Endometrial microvascular endothelial cells (primary cell): Measurements from ENCODE around the gene PACSIN2. TPM values are rescaled to one million over a fixed set of nuclear protein-coding genes. Genes with fewer than 3 reads are reported as not detected.

Experiments used
- in situ Hi-C: cut with HindIII; loops from 2 replicates; pipeline ENCODE4 v1.10.0; 2017; ENCODE audit warnings: low sequenced_read_pairs, low pct_unique_long_range_greater_than_20kb; ENCODE audit errors: inconsistent ontology term
- total RNA-seq: library from RNA; depleted of rRNA; stranded (reverse); fragments of >200 nt; gene quantifications from one replicate; pipeline ENCODE4 v1.2.3, GENCODE V29; 2015; ENCODE audit errors: inconsistent ontology term

The PACSIN2 gene
- total RNA-seq, 1 donor from 2014 or later: 51.7 TPM

DNA sequence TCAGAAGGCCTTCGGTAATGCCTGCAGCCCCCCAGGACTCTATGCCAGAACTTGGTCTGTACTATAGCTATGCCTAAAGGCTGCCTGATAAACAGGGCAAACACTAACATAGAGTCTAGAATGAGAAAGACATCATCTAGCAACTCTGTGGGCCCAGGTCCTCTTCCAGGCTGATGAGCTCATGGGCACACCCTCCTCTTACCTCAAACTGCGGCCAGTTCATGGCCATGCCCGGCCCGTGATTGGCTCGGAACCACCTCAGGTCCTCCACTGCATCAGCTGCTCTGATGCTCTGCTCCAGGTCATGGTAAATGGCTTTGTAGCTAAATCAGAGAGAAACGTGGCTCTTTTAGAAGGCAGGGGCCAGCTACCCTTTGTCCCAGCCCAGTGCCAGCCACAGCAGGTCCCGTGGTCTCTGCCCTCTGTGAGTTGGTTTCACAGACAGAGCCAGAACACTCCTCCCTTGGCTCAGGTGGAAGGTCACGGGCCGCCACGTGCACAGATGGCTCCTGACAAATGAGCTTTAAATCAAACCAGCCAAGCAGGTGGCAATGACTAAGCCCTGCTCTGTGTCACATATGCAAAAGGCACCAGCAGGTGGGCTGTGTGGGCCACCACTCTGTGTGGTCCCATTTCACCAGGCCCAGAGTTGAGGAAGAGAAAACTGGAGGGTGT is 132.8 kb downstream of the PACSIN2 start:
- in situ Hi-C loops: no loop called here

DNA sequence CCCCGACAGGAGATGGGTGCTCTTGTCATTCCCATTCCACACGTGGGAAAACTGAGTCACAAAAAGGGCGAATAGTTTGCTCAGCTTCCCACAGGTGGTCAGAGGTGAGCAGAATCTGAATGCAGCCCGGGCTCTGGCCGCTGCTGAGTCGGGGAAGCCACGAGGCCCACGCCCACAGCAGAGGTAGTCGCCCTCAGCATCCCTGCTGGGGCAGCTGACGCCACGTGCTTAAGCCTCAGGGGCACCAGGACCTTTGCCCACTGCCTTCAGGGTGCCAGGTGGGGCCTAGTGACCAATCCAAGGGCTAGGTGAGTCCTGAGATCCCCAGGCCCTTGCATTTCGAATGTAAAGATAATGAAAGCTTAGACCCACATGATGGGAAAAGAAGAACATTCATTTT is 133.7 kb downstream of the PACSIN2 start:
- in situ Hi-C loops: no loop called here

DNA sequence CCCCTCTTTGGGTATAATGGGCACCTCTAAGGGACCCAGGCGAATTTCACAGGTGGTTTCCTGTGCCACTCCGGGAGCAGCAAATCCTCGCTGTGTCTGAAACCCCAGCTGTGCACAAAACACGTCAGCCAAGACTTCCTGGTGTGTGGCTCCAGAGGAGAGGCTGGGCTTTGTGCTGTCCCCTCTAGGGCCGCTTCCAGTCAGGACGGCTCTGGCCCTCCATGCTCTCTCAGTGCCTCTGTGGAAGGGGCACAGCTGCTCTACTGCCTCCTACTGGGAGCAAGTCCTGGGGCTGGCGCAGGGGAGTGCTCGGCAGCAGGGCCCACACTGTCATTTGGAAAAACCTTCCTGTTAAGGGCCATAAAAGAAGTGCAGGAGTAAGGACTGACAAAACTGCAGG is 134.1 kb downstream of the PACSIN2 start:
- in situ Hi-C loops: no loop called here

DNA sequence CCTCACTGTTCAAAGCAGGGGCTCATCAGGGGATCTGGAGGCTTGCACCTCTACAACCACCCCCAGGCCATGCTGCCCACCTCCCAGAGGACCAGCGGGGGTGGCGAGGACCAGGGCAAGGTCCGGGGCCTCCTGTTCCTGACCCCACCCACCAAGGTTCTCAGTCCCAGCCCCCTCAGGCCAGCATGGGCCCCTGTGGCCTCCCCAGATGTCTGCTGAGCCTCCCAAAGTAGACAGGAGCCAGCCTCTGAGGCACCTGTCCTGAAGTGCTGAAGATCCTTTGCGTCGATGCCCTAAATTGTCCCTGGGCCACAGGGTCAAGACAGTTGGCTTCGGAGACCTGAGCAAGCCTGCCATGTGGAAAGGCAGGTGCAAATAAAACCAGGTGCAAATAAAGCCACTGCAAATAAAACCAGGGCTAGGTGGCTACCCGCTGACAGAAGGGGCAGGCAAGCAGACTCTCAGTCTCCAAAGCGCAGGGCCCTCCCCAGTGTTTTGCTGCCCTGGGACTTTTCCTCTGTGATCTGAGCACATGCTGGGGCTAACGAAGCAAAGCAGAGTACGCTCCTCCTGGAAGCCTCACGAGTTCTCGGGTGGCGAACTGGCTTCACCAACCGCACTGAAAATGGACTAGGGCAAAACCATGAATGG is 135.5 kb downstream of the PACSIN2 start:
- in situ Hi-C loops: no loop called here

DNA sequence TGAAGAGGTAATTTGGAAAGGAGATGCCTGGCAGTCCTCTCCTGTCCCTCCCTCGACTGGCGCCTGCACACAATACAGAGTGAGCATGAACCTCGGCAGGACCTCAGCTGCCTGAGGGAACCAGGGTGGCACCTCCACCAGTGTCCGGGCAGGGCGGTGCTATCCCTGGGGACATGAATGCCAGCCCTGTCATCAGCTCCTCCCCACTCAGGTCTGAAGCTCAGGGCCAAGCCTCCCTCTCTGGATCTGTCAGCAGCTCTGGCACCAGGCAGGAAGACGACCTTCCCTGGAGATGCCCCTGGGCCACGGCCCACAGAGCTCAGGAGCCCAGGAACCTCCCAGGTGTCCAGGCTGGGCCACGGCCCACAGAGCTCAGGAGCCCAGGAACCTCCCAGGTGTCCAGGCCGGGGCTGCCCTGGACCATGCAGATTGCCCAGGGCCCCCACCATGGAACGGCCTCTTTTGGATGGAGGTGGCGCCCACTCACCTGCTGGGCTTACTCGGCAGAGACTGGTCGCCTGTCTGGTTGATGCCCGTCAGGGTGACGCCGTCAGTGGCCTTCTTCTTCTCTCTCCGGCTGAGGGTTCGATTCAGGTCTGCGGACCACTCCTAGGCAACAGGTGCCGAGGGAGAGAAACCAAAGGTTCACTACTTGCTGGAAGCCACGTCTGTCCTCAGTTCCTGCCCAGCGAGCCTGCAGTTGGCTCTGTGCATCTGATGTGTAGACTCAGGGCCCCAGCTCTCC is 136.2 kb downstream of the PACSIN2 start:
- in situ Hi-C loops: no loop called here

DNA sequence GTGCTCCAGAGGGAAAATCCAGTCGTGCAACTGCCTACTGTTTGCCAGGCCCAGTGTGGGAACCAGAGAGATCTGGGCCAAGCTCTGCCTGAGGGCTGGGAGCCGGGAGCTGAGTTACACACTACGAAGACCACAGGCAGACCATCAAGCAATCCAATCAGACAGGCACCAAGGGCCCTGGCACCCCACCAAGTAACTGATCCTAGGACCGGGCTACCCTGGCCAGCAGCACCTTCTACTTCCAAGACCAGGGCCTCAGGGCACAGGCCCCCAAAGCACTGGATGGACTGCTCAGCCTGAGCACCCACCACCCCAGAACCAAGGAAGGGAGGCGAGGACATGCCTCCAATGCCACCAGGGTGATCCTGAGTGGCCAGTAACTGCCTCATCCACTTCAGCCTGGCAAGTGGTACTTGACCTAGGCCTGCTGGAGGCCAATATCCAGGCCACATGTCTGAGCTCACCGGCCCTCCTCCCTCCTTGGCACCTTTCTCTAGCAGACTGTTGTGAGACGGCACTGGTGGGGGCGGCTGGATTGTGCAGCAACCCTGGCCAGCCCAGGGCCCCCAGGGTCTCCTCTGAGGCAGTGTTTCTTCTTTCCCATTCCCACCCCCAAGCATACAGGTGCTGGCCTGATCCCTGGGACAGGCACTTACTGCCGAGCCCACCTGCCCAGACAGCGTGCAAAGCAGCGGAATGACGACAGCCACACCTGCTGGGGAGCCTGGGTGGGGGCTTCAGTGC is 137.2 kb downstream of the PACSIN2 start:
- in situ Hi-C loops: no loop called here

DNA sequence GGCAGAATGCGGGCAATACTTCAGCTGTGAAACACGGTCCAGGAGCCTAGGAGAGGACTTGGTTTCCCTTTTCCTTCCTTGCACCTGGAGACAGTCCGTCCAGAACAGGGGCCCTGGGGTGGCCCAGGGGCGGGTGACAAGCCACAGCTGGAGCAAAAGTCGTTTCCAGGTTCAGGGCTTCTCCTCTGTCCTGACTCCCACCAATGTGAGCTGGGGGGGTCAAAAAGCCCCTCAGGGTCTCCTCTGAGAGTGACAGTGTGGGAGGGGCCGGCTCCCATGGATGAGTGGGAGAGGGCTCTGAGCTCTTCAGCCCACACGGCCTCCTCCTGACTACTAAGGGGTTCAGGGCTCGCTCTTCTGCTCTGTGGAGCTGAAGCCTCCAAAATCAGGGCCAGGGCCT is 137.8 kb downstream of the PACSIN2 start:
- in situ Hi-C loops: no loop called here

DNA sequence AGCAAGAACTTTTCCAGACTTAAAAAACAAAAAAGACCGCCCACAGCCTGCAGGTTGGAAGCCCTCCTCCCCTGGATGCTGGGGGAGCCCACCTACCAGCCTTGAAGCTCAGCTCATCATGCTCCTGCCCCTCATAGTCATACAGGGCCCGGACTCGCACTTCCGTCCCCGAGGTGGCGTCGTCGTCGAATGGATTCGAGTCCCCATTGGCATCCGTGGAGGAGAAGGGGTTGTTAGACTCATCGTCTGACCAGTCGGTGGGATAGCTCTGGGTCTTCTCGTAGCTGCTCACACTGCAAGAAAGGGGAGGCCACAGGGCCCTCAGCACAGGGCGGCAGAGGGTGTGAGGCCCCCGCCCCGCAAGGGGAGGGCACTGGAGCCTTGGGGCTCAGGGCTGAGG is 138.9 kb downstream of the PACSIN2 start:
- in situ Hi-C loops: no loop called here

DNA sequence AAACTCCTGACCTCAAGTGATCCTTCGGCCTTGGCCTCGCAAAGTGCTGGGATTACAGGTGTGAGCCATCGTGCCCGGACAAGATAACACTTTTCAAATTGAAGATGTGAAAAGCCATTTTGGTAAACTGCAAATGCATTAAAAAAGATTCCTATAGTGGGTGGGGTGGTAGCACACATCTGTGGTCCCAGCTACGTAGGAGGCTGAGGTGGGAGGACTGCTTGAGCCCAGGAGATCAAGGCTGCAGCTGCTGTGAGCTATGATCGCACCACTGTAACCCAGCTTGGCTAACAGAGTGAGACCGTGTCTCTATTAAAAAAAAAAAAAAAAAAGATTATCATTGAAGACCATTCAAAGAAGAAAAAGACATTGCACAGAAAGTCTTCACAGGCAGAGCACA is 140.9 kb downstream of the PACSIN2 start:
- in situ Hi-C loops: no loop called here

DNA sequence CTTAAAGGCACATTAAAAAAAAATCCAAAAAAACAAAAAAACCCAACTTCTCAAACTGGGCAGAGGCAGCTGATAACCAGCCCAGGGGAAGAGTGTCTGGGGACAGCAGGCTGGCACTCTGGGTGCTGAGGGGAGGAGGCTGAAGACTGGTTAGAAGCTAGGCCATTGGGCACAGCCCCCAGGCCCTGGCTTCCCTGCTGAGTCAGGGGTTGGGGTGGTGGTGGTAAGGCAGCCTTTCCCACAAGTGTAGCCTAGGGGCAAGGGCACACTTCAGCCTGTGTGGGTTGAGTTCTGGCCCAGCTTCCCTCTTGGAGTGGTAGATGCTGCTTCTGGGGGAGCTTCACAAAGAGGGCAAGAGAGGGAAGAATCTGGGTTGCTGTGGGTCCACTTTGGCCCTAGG is 141.6 kb downstream of the PACSIN2 start:
- in situ Hi-C loops: no loop called here

DNA sequence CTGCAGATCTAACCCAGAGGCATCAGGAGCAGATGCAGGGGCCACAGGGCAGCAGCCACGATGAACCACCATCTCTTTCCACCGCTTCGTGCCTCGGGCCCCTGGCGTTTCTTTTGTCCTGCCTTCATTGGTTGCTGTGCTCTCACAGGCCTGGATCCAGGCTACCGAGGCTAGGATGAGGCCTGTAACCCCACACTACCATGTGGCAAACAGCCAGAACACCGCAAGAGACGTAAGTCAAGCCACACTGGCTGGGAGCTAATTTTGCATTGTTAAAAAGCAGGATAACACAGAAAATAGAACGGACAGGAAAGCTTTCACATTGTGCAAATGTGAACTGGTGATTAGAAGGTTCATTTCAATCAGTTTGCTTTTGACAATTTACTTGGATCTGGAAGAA is 142.1 kb downstream of the PACSIN2 start:
- in situ Hi-C loops: no loop called here

DNA sequence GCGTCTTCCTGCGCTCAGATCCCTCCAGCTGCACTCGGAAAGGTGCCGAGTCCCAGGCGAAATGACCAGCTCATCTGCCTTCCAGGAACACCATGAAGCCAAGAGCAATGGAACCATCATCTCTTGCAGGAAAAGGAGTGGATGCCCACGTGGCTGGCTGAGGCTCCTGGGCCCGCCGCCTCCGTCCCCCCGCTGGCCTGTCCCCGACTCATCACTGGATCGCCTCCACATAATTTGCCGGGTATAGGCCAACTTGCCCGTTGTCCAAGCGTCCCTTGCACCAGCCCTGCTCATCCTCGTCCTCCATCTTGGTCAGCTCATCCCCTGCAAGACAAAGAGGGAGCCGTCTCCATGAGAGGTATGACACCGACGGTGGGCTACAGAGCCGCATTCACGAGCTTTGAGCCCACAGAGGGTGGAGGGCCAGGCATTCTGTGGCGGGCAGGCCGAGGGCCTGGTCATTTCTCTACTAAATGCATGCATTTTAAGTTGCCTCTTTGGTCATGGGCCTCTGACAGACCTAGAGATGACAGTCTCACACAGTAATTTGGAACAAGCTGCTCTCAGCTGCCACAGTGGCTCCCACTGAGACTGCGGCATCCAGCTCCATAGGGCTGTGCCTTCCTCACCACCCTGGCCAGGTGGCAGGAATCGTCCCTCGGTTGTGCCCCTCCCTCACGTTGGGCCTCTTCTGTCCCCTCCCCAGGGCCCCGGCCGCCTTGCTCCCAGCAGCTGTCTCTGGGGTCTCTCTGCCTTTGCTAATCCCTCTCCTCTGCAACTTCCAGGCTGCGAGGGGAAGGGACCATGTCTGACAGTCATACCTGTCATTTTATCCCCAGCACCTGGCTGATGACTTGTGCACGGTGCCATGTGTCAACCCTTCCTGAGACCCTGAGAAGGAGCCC is 143.6 kb downstream of the PACSIN2 start:
- in situ Hi-C loops: no loop called here

DNA sequence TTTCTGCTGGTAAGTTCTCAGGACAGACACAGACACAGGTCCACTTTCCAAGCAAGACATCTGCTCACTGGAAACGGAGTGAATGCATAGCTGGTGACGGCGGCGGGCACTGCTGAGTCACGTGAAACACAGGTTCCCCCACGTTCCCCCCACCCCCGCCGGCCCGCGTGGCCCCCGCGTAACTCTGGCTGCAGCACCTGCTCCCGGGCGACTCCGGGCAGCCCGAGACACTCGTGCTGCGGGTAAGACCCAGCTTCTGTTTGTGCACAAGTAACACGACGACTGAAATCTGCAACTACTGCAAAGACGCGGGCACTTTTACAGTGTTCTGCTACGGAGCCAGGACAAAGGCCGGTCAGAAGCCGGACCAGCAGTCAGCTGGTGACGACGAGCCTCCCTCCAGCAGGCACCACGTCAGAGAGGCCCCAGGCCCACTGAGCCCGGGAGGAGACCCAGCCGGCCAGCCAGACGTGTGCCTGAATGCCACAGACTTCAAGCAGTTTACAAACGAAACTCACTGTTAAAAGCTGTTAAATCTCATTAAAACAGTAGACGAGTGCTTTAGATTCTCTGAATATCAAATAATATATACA is 145.0 kb downstream of the PACSIN2 start:
- in situ Hi-C loops: no loop called here

DNA sequence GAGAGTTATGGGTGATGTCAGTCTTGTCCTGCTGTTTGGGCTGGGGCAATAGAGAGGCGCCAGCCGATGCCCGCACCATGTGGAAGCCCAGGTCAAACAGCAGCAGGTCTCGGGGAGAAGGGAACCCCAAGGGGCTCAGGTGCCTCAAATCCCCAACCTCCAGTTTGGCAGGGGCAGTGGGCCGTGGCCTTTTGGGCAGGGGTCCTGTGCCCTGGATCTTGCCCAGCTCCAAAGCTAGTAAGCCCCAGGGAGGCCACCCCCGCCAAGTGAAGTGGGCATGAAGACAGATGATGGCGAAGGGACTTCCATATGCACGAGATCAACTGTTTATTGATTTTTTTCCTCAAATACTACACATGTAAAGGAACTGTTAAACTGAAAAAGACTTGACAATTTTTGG is 145.5 kb downstream of the PACSIN2 start:
- in situ Hi-C loops: no loop called here

DNA sequence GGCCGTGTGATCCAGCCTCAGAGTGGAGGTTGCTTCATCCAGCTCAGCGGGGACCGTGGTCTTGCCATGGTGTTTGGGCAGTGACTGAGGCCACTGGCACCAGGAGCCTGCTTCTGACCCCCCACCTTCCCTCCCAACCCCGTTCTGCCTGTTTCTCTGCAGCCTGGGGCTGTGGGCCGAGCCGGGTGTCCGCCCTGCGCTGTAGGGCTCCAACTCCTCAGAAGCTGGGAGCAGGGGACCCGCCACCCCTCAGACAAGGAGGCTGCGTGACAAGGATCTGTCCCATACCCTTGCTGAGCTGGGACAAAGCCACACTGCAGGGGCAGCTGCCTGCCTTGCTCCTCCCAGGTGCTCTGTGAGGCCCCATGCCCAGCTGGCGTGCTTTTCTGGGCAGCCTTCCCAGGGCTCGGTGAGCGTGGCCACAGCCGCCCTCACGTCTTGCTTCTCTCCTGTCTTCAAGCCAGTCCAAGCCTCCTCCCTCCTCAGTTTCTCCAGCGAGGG is 146.1 kb downstream of the PACSIN2 start:
- in situ Hi-C loops: no loop called here

DNA sequence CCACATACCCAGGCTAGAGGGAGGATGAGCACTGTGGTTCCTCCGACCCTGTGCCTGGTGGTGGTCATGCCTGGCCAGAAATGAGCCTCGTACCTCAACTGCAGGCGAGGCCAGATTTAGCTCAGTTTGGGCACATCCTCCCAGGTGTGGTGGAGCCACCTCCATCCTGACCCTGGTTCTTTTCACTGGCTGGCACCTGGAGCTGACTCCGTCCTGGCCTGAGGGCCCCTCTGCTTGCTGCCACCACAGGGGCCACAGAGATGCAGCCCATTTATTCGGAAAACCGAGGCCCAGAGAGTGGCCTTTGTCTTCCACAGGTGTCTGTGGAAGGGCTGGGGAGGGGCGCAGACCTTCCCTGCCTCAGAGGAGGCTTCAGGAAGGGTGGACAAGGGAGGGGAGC is 148.8 kb downstream of the PACSIN2 start:
- in situ Hi-C loops: no loop called here

DNA sequence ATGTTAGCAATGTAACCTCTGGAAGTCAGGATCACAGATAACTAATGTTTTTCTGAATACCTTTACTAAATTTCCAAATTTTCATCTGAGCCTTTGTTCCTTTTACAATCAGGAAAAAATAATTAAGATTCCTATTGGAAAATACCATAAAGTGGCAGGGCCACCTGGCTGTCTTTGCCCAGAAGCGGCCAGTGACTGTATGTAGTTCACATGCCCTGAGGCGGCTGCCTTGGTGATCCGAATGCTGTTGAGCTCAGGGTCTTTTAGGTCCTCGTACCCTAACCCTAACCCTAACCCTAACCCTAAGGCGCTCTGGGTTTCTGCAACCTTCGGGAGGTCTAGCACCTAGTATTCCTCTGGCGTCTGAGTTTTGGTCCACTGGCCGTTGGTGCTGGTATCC is 149.4 kb downstream of the PACSIN2 start:
- in situ Hi-C loops: no loop called here

DNA sequence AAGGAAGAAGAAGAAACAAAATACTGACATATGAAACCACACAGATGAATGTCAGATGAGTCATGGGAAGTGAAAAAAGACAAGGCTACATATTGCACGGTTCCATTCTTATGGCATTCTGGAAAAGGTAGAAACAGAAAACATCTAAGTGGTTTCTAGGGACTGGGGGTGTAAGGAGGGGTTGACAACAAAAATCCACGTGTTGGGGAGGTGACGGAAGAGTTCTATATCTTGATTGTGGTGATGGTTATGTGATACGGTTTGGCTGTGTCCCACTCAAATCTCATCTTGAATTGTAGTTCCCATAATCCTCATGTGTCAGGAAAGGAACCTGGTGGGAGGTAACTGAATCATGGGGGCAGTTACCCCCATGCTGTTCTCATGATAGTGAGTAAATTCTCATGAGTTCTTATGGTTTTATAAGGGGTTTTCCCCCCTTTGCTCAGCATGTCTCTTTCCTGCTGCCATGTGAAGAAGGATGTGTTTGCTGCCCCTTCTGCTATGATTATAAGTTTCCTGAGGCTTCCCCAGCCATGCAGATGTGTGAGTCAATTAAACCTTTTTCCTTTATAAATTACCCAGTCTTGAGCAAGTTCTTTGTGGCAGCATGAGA is 151.5 kb downstream of the PACSIN2 start:
- in situ Hi-C loops: no loop called here
